GM21526 (cell line): ENCODE results near the gene CRIP1.

Experiments used
- ATAC-seq: cut with Tn5 transposase; IDR thresholded peaks from one replicate; pipeline ENCODE4 v1.9.1; 2021; ENCODE audit warnings: moderate library complexity; ENCODE audit not compliant: unreplicated experiment, low FRiP score

The CRIP1 gene

DNA sequence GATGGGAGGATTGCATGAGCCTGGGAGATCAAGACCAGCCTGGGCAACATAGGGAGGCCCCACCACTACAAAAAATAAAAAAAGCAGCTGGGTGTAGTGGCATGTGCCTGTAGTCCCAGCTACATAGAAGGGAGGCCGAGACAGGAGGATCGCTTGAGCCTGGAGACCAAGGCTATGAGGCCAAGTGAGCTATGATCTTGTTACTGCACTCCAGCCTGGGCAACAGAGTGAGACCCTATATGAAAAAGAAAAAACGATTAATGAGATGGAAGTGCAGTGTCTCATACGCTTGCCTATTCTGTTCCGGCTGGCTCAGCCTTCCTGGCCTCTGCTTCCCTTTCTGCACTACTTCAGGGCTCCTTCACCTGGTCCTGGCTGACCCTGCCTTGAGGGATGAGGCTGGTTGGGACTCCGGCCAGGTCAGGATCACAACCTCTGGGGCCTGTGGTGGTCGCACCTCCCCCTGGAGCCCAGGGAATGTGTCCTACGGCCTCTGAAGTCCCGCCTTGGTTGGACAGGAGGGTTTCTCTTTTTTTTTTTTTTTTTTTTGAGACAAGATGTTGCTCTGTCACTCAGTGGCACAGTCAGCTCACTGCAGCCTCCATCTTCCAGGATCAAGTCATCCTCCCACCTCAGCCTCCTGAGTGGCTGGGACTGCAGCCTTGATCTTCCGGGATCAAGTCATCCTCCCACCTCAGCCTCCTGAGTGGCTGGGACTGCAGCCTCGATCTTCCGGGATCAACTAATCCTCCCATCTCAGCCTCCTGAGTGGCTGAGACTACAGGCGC, 15.0 kb downstream of the CRIP1 start:
- no peak for ATAC-seq

DNA sequence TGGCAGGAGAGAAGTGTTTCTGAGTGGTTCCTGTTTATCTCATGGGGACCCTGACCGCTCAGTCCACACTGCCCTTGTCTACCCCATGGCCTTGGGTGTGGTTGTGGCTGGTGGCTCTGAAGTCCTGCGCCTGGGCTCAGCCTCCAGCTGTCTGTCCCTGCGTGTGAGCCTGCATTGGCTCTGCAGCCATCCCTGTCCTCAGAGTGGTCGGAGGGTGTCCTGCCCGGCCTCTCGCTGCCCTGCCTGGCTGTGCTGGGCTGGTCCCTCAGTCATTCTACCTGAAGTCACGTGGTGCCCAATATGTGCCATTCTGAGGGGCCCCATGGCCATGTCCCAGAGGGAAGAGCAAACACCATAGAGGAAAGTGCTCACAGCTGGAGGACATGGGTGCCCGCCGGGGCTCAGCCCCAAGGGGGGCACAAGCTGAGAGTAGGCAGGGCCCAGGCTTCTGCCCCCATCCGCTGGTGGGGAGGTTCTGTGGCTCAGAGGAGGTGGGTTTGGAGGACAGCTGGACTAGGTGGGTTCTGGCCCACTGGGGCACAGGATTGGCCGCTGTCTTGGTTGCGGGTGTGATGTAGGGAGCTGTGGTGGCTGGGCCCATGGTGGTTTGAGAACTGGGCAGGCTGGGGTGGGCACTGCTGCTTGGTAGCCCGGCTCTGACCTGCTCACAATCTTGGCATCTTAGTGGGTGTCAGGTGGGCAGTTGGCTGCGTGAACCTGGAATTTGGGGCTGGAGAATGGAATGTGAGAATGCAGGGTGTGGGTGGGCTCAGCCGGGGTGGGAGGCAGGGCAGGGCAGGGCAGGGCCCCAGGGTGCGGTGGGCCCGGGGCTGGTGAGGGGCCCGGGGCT, 16.0 kb downstream of the CRIP1 start:
- ATAC-seq: no peak

DNA sequence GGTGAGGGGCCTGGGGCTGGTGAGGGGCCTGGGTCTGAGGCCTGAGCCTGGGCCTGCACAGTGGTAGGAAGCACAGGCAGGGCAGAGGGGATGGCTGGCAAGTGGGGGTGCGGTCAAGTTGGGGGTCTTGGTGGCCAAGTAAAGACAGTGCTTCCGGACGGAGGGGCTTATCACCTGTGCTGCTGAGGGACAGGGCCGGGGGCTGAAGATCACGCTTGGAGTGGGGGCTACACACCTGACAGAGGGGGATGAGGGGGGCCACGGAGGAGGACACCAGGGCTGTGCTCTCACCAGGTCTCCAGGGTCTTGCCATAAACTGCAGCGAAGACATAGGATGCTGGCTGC, 16.6 kb downstream of the CRIP1 start:
- no peak for ATAC-seq

DNA sequence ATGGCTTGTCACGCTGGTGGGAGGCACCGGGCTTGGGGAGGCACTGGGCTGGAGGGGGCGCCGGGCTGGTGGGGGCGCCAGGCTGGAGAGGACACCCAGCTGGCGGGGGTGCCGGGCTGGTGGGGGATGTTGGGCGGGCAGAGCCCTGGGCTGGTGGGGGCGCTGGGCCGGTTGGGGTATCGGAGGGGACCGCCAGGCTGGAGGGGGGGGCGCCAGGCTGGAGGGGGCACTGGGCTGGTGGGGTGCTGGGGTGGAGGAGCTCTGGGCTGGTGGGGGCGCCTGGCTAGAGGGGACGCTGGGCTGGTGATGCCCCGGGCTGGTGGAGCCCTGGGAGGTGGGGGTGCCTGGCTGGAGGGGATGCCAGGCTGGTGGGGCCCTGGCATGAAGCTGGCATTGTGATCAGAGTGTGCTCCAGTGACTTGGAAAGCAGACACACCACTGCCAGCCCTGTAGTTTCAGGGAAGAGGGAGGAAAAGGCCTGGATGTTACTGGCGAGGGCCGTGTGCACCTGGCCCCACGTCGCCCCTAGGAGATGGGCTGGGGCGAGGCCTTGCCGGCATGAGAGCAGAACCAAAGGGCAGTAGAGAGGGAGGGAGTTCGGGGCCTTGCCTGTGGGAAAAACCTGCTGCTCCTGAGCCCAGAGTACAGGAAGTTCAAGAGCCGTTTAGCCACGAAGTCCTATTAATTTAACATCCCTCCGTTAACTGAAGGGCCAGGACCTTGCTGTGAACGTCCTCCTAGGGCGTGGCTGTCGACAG, 17.4 kb downstream of the CRIP1 start:
- ATAC-seq: no peak

DNA sequence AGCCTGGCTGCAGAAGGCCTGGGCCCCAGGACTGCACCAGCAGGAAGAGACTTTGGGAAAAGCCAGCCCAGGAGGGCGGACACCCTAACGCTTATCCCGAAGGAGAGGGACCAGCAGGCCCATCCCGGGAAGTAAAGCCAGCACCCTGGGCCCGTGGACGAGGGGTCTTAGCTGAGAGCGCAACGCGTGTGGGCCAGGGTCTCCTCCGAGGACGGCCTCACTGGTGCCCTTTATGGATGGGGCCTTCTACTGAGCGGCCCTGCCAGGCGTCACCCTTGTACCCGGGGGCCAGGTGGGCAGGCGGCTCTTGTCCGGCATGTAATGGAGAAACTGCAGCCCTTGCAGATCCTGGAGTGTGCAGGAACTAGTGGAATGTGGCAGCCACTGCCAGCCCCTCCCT, 18.4 kb downstream of the CRIP1 start:
- ATAC-seq: no peak

DNA sequence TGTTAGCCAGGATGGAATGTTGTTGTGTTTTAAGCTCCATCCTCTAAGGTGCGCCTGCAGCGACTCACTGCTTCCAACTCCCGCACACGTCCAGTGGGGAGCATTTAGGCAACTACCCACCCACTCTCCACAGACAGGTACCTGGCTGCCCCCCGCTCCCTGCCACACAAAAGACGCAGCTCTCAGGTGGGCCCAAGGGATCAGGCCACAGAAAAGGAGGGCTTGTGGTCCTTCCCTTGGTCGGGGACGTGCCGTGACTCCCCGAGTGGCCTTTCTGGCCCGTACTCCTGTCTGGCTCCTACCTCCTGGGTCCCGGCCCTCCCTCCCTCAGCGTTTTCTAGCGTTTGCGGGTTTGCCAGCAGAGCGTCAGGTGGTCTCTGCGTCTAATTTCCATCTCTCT, 20.6 kb downstream of the CRIP1 start:
- ATAC-seq: no peak

DNA sequence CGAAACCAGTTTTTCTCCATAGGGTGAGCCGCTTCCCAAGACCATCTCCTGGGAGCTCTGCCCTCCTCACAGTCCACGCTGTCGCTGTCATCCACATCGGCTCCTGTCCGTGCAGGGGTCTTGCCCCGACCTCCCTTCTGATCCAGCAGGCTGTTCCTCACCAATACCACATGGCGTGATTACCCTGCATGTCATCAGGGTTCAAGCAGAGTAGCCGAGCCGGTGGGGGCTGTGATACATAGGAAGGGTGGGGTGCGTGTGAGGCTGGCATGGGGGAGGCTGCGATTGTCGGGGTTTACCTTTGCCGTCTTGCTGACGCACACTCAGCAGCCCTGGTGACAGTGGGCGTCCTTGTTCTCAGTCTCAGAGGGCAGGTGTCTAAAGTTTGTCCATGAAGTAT, 21.4 kb downstream of the CRIP1 start:
- ATAC-seq: no peak

DNA sequence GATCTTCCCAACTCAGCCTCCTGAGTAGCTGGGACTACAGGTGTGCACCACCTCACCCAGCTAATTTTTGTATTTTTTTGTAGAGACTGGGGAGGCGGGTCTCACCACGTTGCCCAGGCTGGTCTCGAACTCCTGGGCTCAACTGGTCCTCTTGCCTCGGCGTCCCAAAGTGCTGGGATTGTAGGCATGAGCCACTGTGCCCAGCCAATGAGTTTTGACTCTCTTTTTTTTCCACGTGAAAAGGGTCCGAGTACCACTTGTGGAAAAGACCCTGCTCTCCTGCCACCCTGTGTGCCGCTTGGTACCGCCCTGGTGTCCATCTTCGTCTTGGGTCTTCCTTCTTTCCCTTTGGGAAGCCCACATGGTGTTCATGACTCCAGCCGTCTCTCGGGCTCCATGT, 21.9 kb downstream of the CRIP1 start:
- no peak for ATAC-seq

DNA sequence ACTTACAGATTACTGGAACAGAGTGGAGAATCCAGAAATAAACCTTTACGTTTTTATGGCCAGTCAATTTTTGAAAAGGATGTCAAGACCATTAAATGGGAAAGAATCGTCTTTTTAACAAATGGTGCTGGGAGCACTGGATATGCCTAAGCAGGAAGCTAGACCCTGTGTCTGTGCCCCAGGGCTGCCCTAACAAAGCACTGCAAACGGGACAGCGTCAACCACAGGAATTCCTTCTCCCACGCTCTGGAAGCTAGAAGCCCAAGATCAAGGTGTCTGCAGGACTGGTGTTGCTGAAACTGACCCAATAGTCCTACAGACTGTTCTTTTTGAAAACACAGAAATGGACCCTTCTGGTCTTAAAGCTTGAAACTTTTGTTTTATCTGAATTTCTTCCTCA, 30.4 kb downstream of the CRIP1 start:
- ATAC-seq: no peak

DNA sequence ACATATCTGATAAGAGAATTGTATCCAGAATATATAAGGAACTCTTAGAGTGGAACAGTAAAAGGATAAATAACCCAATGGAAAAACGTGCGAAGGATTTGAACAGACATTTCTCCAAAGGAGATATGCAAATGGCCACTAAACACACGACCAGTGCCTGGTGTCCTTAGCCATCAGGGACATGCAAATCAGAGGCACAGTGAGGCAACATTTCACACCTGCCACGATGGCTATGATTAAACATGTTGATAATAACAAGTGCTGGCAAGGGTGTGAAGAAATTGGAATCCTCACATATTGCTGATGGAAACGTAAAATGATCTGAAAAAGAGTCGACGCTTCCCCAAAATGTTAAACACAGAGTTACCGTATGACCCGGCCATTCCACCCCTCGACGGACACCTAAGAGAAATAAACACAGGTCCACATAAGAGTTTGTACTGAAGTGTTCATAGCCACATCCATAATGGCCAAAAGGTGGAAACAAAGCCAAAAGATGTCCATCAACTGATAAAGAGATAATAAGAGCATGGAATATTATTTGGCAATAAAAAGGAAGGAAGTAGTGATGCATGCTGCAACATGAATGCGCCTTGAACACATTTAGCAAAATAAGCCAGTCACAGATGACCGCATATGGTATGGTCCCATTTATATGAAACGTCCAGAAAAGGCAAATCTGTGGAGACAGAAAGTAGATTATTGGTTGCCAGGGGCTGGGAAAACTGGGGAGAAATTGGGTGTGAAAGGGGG, 33.4 kb downstream of the CRIP1 start:
- ATAC-seq: no peak

DNA sequence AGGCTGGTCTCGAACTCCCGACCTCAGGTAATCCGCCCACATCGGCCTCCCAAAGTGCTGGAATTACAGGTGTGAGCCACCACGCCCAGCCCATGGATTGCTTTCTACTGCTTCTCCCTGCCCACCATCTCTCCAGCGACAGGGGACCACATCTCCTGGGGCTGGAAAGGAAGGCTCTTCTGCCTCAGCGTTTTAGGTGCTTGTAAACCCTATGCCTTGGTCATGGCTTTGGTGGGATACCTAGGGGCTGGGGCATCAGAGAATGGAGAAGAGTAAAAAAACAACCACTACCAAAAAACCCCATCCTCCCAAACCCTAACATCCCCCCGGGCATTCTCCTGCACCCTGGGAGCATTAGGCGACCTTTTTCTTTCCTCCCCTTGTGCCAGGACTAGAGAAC, 38.6 kb downstream of the CRIP1 start:
- no peak for ATAC-seq

DNA sequence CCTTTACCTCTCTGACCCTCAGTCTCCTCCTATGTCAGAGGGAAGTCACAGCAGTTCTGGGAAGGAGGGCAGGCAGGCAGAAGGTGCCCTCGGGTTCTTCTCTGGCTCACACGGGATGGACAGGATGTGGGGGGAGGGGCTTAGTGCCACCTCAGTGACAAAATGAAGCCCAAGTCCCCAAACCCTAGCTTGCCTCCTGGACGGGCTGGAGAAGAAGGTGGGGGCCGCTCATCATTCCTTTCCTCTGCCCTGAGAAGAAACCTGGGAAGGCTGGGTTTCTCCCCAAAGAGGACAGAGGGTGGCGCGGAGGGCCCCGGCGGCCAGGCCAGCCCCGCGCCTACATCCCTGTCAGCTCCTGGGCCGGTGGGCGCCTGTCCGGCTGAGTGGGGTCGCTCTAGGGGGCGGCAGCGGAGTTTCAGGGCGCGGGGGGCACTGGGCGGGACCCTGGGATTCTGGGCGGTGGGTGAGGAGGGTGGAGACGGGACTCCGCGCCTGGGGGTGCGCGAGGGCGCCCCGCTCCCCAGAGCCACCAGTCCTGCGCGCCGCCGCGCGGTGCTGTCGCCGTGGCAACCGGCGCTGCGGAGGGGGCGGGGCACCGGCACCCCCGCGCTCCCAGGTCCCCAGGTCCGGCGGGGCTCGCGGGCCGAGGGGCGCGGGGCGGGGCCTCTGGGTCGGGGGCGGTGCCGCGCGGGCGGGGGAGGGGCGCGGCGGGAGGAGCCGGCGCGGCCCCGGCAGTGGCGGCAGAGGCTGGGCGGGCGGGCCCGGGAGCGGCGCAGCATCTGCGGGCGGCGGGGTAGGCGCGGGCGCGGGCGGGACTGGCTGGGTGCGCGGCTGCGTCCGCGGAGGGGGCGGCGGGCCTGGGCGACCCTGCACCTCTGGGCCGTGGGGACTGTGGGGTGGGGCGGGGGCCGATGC, 39.4 kb downstream of the CRIP1 start, which contains the start of gene TMEM121:
TMEM121 (plus strand) TSS at position 723 of the 915 bp plus-strand sequence. CDS start 2,252 bp downstream, outside the sequence.
- ATAC-seq: no peak

DNA sequence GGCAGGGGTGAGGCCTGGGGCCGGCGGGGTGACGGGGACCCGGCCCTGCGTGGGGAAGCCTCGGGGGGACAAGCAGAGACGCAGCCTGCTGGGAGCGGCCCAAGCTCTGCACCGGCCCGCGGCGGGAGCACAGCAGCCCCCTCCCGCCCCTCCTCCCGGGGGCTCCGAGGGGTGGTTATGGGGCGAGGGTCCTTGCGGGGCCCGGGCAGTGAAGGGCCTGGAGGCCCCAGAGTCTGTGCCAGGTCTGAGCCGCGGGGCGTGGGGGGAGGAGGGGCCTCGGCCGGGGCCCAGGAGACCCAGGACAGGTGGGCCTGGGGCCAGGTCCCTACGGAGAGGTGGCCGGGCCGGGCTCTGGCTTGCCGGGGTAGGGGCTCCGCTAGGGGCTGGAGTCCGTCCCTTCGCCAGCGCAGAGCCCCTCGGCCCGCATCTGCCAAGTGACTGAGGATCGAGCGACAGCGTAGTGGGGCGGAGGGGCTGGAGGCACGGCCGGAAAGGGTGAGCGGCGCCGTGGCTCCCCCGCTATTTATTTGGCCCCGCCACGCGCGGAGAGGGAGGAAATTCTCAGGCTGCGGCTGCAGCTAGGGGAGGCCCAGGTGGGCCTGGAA, 40.2 kb downstream of the CRIP1 start:
- ATAC-seq: no peak

DNA sequence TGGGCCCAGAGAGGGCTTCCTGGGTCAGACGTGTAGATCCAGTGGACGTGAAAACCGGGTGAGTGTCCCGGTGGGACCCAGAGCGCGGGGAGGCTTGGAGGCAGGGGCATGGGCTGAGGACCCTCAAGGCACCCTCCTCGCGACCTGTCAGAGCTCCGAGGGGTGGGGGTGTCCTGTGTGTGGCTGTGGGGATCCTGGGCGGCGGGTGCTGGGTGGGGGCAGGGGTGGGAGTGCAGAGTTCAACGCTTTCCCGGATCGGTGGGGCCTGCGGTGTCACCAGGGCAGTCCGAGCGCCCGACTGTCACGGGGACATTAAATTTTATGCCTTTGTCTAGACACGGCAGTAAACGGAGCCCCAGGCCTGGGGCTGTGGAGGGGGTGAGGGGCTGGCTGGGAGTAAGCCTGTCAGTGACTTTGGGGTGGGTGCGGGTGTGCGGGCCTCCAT, 40.7 kb downstream of the CRIP1 start:
- no peak for ATAC-seq

DNA sequence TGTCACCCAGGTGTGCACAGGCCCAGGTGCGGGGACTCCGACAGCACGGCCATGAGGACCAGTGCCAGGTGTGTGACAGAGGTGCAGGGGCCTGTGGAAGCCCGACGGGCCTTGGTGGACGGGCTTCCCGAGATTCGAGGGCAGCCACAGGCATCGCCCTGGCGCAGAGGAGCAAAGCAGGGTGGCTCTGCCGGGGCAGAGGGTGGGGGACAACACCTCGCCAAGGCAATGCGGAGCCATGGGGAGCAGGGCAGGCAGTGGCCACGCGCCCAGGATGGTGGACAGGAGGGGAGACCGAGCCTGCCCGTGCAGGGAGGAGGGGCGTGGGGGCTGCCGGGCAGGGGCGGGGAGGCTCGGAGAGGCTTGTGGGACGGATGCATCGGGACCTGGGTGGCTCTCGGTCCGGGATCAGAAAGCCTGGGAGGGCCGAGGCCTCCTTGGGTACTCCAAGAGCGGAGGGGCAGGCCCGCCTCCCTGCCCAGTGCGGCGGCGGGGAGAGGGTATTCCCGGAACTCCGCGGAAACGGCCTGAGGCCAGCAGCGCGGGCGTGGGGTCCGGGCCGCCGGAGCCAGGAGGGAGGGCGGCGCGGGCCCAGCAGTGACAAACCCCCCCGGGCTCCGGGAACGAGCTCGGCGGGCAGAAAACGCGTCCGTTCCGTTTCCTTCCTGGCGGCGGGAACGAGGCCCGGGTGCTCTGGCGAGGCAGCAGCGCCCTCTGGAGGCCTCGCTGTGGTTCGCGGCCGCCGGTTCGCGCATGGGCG, 41.3 kb downstream of the CRIP1 start:
- no peak for ATAC-seq

DNA sequence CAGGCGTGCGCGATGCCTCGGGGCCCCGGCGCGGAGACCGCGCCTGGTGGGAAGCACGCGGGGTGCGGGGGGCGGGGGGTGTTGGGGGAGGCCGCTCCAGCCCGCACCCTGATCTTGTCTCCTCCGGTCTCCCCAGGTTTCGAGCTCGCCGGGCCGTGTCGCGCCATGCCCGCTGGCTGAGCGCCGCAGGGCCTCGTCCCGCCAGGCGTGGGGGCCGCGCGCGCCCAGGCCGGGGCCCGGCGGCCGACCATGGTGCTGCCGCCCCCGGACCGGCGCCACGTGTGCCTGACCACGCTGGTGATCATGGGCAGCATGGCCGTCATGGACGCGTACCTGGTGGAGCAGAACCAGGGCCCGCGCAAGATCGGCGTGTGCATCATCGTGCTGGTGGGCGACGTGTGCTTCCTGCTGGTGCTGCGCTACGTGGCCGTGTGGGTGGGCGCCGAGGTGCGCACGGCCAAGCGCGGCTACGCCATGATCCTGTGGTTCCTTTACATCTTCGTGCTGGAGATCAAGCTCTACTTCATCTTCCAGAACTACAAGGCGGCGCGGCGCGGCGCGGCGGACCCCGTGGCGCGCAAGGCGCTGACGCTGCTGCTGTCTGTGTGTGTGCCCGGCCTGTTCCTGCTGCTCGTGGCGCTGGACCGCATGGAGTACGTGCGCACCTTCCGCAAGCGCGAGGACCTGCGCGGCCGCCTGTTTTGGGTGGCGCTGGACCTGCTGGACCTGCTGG, 42.1 kb downstream of the CRIP1 start:
- no peak for ATAC-seq

DNA sequence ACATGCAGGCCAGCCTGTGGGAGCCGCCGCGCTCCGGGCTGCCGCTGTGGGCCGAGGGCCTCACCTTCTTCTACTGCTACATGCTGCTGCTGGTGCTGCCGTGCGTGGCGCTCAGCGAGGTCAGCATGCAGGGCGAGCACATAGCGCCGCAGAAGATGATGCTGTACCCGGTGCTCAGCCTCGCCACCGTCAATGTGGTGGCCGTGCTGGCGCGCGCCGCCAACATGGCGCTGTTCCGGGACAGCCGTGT, 42.6 kb downstream of the CRIP1 start:
- no peak for ATAC-seq
